H9 (cell line): ENCODE data around the gene CRACR2A. TPM values are rescaled to one million over a fixed set of nuclear protein-coding genes. Genes with fewer than 3 reads are reported as not detected.

Experiments
- DNase-seq: peaks from one replicate; pipeline ENCODE4 v3.0.0-alpha.2; 2017
- H2AFZ ChIP-seq: one replicate; pipeline ENCODE4 v1.6.1; 2013; ENCODE audit warnings: mild to moderate bottlenecking, low read length, control low read depth, moderate library complexity
- H2AK5ac ChIP-seq: 2 replicates; pipeline ENCODE4 v1.6.1; 2013; ENCODE audit warnings: low read length, control low read depth, mixed read lengths; ENCODE audit not compliant: insufficient read length
- H2BK120ac ChIP-seq: one replicate; pipeline ENCODE4 v1.6.1; 2013; ENCODE audit warnings: low read depth, mild to moderate bottlenecking, low read length, control low read depth, inconsistent platforms; ENCODE audit not compliant: poor library complexity, severe bottlenecking
- H2BK12ac ChIP-seq: 2 replicates; pipeline ENCODE4 v1.6.1; 2013; ENCODE audit warnings: low read length, control low read depth, mixed read lengths, low read depth; ENCODE audit not compliant: insufficient read length
- H2BK15ac ChIP-seq: 2 replicates; pipeline ENCODE4 v1.6.1; 2013; ENCODE audit warnings: low read depth, low read length, control low read depth
- H2BK20ac ChIP-seq: one replicate; pipeline ENCODE4 v1.6.1; 2013; ENCODE audit warnings: low read depth, mild to moderate bottlenecking, low read length, control low read depth, inconsistent platforms; ENCODE audit not compliant: poor library complexity, severe bottlenecking
- H2BK5ac ChIP-seq: 2 replicates; pipeline ENCODE4 v1.6.1; 2013; ENCODE audit warnings: low read length, control low read depth, mixed read lengths; ENCODE audit not compliant: insufficient read length
- H3K14ac ChIP-seq: 2 replicates; pipeline ENCODE4 v1.6.1; 2013; ENCODE audit warnings: low read length, control low read depth; ENCODE audit not compliant: insufficient read depth
- H3K18ac ChIP-seq: 2 replicates; pipeline ENCODE4 v1.6.1; 2013; ENCODE audit warnings: low read depth, mild to moderate bottlenecking, mixed read lengths, low read length, control low read depth; ENCODE audit not compliant: insufficient read length
- H3K23ac ChIP-seq: 2 replicates; pipeline ENCODE4 v1.6.1; 2013; ENCODE audit warnings: low read length, control low read depth, mixed read lengths, low read depth; ENCODE audit not compliant: insufficient read length
- H3K23me2 ChIP-seq: 2 replicates; pipeline ENCODE4 v1.6.1; 2013; ENCODE audit warnings: low read depth, mild to moderate bottlenecking, mixed read lengths, low read length, control low read depth; ENCODE audit not compliant: insufficient read length, poor library complexity, severe bottlenecking
- H3K27ac ChIP-seq: 2 replicates; pipeline ENCODE4 v1.5.1; 2013; ENCODE audit warnings: low read length, control low read depth, mixed read lengths, low read depth; ENCODE audit not compliant: insufficient read length
- H3K27me3 ChIP-seq: 2 replicates; pipeline ENCODE4 v1.6.1; 2013; ENCODE audit warnings: low read length, control low read depth, inconsistent platforms; ENCODE audit not compliant: insufficient read depth
- H3K4ac ChIP-seq: 2 replicates; pipeline ENCODE4 v1.6.1; 2013; ENCODE audit warnings: low read depth, mild to moderate bottlenecking, control low read depth, inconsistent platforms, low read length, moderate library complexity
- H3K4me1 ChIP-seq: 2 replicates; pipeline ENCODE4 v1.6.1; 2013; ENCODE audit warnings: low read length, control low read depth, inconsistent platforms; ENCODE audit not compliant: insufficient read depth
- H3K4me2 ChIP-seq: 2 replicates; pipeline ENCODE4 v1.6.1; 2013; ENCODE audit warnings: low read length, control low read depth, mixed read lengths; ENCODE audit not compliant: insufficient read length, insufficient read depth
- H3K56ac ChIP-seq: 2 replicates; pipeline ENCODE4 v1.6.1; 2013; ENCODE audit warnings: low read depth, mild to moderate bottlenecking, mixed read lengths, low read length, control low read depth; ENCODE audit not compliant: insufficient read length
- H3K79me1 ChIP-seq: 2 replicates; pipeline ENCODE4 v1.6.1; 2013; ENCODE audit warnings: low read depth, mild to moderate bottlenecking, moderate library complexity, low read length, control low read depth, inconsistent platforms; ENCODE audit not compliant: insufficient read depth, poor library complexity, severe bottlenecking
- H3K79me2 ChIP-seq: 2 replicates; pipeline ENCODE4 v1.6.1; 2013; ENCODE audit warnings: low read length, control low read depth, inconsistent platforms; ENCODE audit not compliant: insufficient read depth
- H3K9ac ChIP-seq: 2 replicates; pipeline ENCODE4 v1.6.1; 2013; ENCODE audit warnings: low read length, control low read depth, mixed read lengths; ENCODE audit not compliant: insufficient read length; ENCODE audit errors: extremely low read depth
- H3K9me3 ChIP-seq: one replicate; pipeline ENCODE4 v1.6.1; 2013; ENCODE audit warnings: low read depth, low read length, inconsistent platforms; ENCODE audit not compliant: control insufficient read depth
- H3T11ph ChIP-seq: one replicate; pipeline ENCODE4 v1.6.1; 2013; ENCODE audit warnings: mild to moderate bottlenecking, low read length, control low read depth, inconsistent platforms
- H4K20me1 ChIP-seq: one replicate; pipeline ENCODE4 v1.6.1; 2013; ENCODE audit not compliant: control insufficient read depth, insufficient read length, insufficient read depth
- H4K5ac ChIP-seq: 2 replicates; pipeline ENCODE4 v1.6.1; 2013; ENCODE audit warnings: low read depth, mild to moderate bottlenecking, mixed read lengths, low read length, control low read depth; ENCODE audit not compliant: insufficient read length
- H4K8ac ChIP-seq: replicated peaks from 2 replicates; pipeline ENCODE4 v1.6.1; 2013; ENCODE audit warnings: low read length, control low read depth, mixed read lengths, low read depth; ENCODE audit not compliant: insufficient read length
- H4K91ac ChIP-seq: 2 replicates; pipeline ENCODE4 v1.6.1; 2013; ENCODE audit warnings: low read depth, mild to moderate bottlenecking, moderate library complexity, mixed read lengths, low read length, control low read depth; ENCODE audit not compliant: insufficient read length
- H3K27ac Mint-ChIP-seq, 3 experiments: 2 replicates in 2 of 3; 3 replicates in 1 of 3; pipeline ENCODE4 v1.8.0; 2020 to 2021; ENCODE audit warnings: mixed read lengths in 3 of 3, mild to moderate bottlenecking in 1 of 3, moderate library complexity in 1 of 3
- H3K27me3 Mint-ChIP-seq: 2 replicates; pipeline ENCODE4 v1.8.0; 2021; ENCODE audit warnings: low read depth, mild to moderate bottlenecking, moderate library complexity, mixed read lengths
- H3K36me3 Mint-ChIP-seq, 3 experiments: 2 replicates in 2 of 3; 3 replicates in 1 of 3; pipeline ENCODE4 v1.8.0; 2020 to 2021; ENCODE audit warnings: low read depth in 3 of 3, mixed read lengths in 3 of 3; ENCODE audit not compliant: insufficient read depth in 1 of 3
- H3K4me1 Mint-ChIP-seq, 2 experiments: 2 replicates each; pipeline ENCODE4 v1.8.0; 2020; ENCODE audit warnings: mixed read lengths in 2 of 2
- H3K4me3 Mint-ChIP-seq, 2 experiments: 2 replicates in 1 of 2; 3 replicates in 1 of 2; pipeline ENCODE4 v1.8.0; 2020 to 2021; ENCODE audit warnings: mild to moderate bottlenecking in 2 of 2, mixed read lengths in 2 of 2, moderate library complexity in 1 of 2
- H3K9me3 Mint-ChIP-seq, 2 experiments: 2 replicates in 1 of 2; 3 replicates in 1 of 2; pipeline ENCODE4 v1.8.0; 2020; ENCODE audit warnings: mild to moderate bottlenecking in 2 of 2, mixed read lengths in 2 of 2, moderate library complexity in 1 of 2
- WGBS: extraction: QIAGEN DNeasy Blood & Tissue Kit; methylation state at CpG from one replicate; pipeline ENCODE4 v1.1.7; 2013; ENCODE audit warnings: missing lambda C conversion rate, low lambda C conversion rate, mixed read lengths; ENCODE audit not compliant: insufficient read length; ENCODE audit errors: extremely low coverage; 5-methylcytosine and 5-hydroxymethylcytosine counted together
- total RNA-seq: library from RNA; stranded (reverse); gene quantifications from 2 replicates; pipeline ENCODE4 v1.2.1, GENCODE V29; 2021
- TF ChIP-seq, protein P1 (sequence below): fragments of 200-600 bp; sonication (generic); conservative IDR thresholded peaks from 3 replicates; pipeline ENCODE4 v1.8.0; 2021; ENCODE audit warnings: antibody characterized with exemption, mild to moderate bottlenecking

CRACR2A gene
- total RNA-seq, 1 experiment from 2014 or later, result 2.0 TPM

GRCh38 chr12:3592856-3593625 is 159.9 kb downstream of the CRACR2A start:
- Histone ChIP-seq H3K9ac (no peak overlapping the region), H3K18ac (no peak overlapping the region), H2BK20ac (no peak overlapping the region), H2BK15ac (no peak overlapping the region), H3K23me2 (no peaks in the 10 kb centered on the region), H4K20me1 (no peaks in the 10 kb centered on the region), H4K5ac (no peak overlapping the region), H3K4ac (no peak overlapping the region), H3K56ac (no peak overlapping the region), H3K27ac (no peak overlapping the region), H4K8ac (no peak overlapping the region), H2BK5ac (no peak overlapping the region), H3K4me2 (no peak overlapping the region), H3K14ac (no peak overlapping the region), H3K9me3 (no peaks in the 10 kb centered on the region), H3T11ph (no peak overlapping the region), H3K27me3 (no peaks in the 10 kb centered on the region), H2AFZ (no peak overlapping the region), H3K79me1 (no peaks in the 10 kb centered on the region), H2BK12ac (no peak overlapping the region), H4K91ac (no peak overlapping the region), H3K4me1 (no peaks in the 10 kb centered on the region), H2AK5ac (no peak overlapping the region), H3K79me2 (no peaks in the 10 kb centered on the region), H3K23ac (no peak overlapping the region), H2BK120ac (no peak overlapping the region)
- H3K4me1 Mint-ChIP-seq, result peaks cover 0 to 3% of the 10 kb centered on the region in 2 experiments; a peak in 1 of 4 replicates
- H3K27me3 Mint-ChIP-seq, result peaks cover 27% of the 10 kb centered on the region
- DNase-seq, result no peak
- no peaks in the 10 kb centered on the region for H3K9me3 Mint-ChIP-seq
- H3K27ac Mint-ChIP-seq, result no peak overlapping the region
- H3K4me3 Mint-ChIP-seq, result no peak overlapping the region
- no peaks in the 10 kb centered on the region for H3K36me3 Mint-ChIP-seq
- no CpG with 5 or more reads among the region's 30 CpGs for WGBS
- TF ChIP-seq, protein P1, sequence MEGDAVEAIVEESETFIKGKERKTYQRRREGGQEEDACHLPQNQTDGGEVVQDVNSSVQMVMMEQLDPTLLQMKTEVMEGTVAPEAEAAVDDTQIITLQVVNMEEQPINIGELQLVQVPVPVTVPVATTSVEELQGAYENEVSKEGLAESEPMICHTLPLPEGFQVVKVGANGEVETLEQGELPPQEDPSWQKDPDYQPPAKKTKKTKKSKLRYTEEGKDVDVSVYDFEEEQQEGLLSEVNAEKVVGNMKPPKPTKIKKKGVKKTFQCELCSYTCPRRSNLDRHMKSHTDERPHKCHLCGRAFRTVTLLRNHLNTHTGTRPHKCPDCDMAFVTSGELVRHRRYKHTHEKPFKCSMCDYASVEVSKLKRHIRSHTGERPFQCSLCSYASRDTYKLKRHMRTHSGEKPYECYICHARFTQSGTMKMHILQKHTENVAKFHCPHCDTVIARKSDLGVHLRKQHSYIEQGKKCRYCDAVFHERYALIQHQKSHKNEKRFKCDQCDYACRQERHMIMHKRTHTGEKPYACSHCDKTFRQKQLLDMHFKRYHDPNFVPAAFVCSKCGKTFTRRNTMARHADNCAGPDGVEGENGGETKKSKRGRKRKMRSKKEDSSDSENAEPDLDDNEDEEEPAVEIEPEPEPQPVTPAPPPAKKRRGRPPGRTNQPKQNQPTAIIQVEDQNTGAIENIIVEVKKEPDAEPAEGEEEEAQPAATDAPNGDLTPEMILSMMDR, result no peak
